HEK293 (cell line): ENCODE data around the gene SLC38A1.

Experiments
- CTCF ChIA-PET: fragments of 350-600 bp; formaldehyde crosslinking; extraction: SDS; loops from one replicate; lab custom pipeline; 2021; ENCODE audit warnings: antibody characterized with exemption; lab: Yijun Ruan, JAX
- POLR2A ChIA-PET: fragments of 300-600 bp; formaldehyde crosslinking; extraction: SDS; loops from one replicate; lab custom pipeline; 2020; ENCODE audit warnings: antibody characterized with exemption, inconsistent platforms; lab: Yijun Ruan, JAX
- H3K27ac ChIP-seq: fragments of 200-500 bp; sonication (Bioruptor generic); 2 replicates; pipeline ENCODE4 v1.5.1; 2014; ENCODE audit warnings: low read depth, low read length, control low read depth, inconsistent platforms; ENCODE audit errors: extremely low read depth
- H3K36me3 ChIP-seq, 2 experiments: fragments of 200-500 bp in 1 of 2; sonication (Bioruptor generic) in 1 of 2; 1 replicate in 1 of 2; 2 replicates in 1 of 2; pipeline ENCODE4 v1.5.1; 2014 to 2017; ENCODE audit warnings: inconsistent platforms in 2 of 2, low read length in 2 of 2; ENCODE audit not compliant: control insufficient read depth in 2 of 2, insufficient read depth in 1 of 2
- H3K4me1 ChIP-seq: fragments of 200-500 bp; sonication (Bioruptor generic); 2 replicates; pipeline ENCODE4 v1.5.1; 2014; ENCODE audit warnings: mild to moderate bottlenecking, low read length, inconsistent platforms; ENCODE audit not compliant: control insufficient read depth, insufficient read depth
- H3K4me3 ChIP-seq: 2 replicates; pipeline ENCODE4 v1.5.1; 2011; ENCODE audit warnings: low read depth, mild to moderate bottlenecking, control low read depth, low read length, moderate library complexity
- H3K9me3 ChIP-seq: fragments of 200-500 bp; sonication (Bioruptor generic); 2 replicates; pipeline ENCODE4 v1.5.1; 2014; ENCODE audit warnings: low read depth, low read length, inconsistent platforms; ENCODE audit not compliant: control insufficient read depth, insufficient read depth
- INSM2 ChIP-seq: fragments of 450-650 bp; formaldehyde crosslinking; IDR thresholded peaks from 2 replicates; pipeline ENCODE4 v1.5.1; 2016; ENCODE audit warnings: missing biosample characterization, missing genetic modification characterization
- OVOL3 ChIP-seq: fragments of 450-650 bp; formaldehyde crosslinking; IDR thresholded peaks from 2 replicates; pipeline ENCODE4 v1.5.1; 2016; ENCODE audit warnings: missing biosample characterization, missing genetic modification characterization
- PRDM1 ChIP-seq: fragments of 450-650 bp; formaldehyde crosslinking; IDR thresholded peaks from 2 replicates; pipeline ENCODE4; 2016; ENCODE audit warnings: missing biosample characterization, missing genetic modification characterization
- PRDM6 ChIP-seq: fragments of 450-650 bp; formaldehyde crosslinking; IDR thresholded peaks from 2 replicates; pipeline ENCODE4 v1.5.1; 2017; ENCODE audit warnings: missing biosample characterization, missing genetic modification characterization
- SP3 ChIP-seq: fragments of 450-650 bp; formaldehyde crosslinking; IDR thresholded peaks from 2 replicates; pipeline ENCODE4 v1.5.1; 2016; ENCODE audit warnings: missing biosample characterization, missing genetic modification characterization
- ZBTB17 ChIP-seq: fragments of 450-650 bp; formaldehyde crosslinking; IDR thresholded peaks from 2 replicates; pipeline ENCODE4 v1.5.1; 2016; ENCODE audit warnings: missing biosample characterization, missing genetic modification characterization
- ZFP41 ChIP-seq: fragments of 450-650 bp; formaldehyde crosslinking; IDR thresholded peaks from 2 replicates; pipeline ENCODE4 v1.5.1; 2016; ENCODE audit warnings: missing biosample characterization, missing genetic modification characterization, borderline replicate concordance
- ZNF18 ChIP-seq: fragments of 450-650 bp; formaldehyde crosslinking; IDR thresholded peaks from 2 replicates; pipeline ENCODE4 v1.5.1; 2016; ENCODE audit warnings: missing biosample characterization, missing genetic modification characterization
- ZNF23 ChIP-seq: fragments of 450-650 bp; formaldehyde crosslinking; IDR thresholded peaks from 2 replicates; pipeline ENCODE4 v1.5.1; 2016; ENCODE audit warnings: missing biosample characterization, missing genetic modification characterization, borderline replicate concordance
- ZNF366 ChIP-seq: fragments of 450-650 bp; formaldehyde crosslinking; conservative IDR thresholded peaks from 2 replicates; pipeline ENCODE4 v1.5.1; 2016; ENCODE audit warnings: missing biosample characterization, missing genetic modification characterization
- ZNF426 ChIP-seq: fragments of 450-650 bp; formaldehyde crosslinking; IDR thresholded peaks from 2 replicates; pipeline ENCODE4 v1.5.1; 2017; ENCODE audit warnings: missing biosample characterization, missing genetic modification characterization, mild to moderate bottlenecking, inconsistent platforms, moderate library complexity
- ZNF501 ChIP-seq: fragments of 450-650 bp; formaldehyde crosslinking; IDR thresholded peaks from 2 replicates; pipeline ENCODE4 v1.5.1; 2016; ENCODE audit warnings: missing biosample characterization, missing genetic modification characterization
- ZNF561 ChIP-seq: fragments of 450-650 bp; IDR thresholded peaks from 2 replicates; pipeline ENCODE4 v1.5.1; 2018; ENCODE audit warnings: missing biosample characterization, missing genetic modification characterization, borderline replicate concordance
- ZNF596 ChIP-seq: fragments of 450-650 bp; IDR thresholded peaks from 2 replicates; pipeline ENCODE4 v1.5.0; 2018; ENCODE audit warnings: missing biosample characterization, mild to moderate bottlenecking, missing genetic modification characterization, moderate library complexity
- ZNF645 ChIP-seq: fragments of 450-650 bp; formaldehyde crosslinking; IDR thresholded peaks from 2 replicates; pipeline ENCODE4; 2016; ENCODE audit warnings: missing biosample characterization, missing genetic modification characterization
- ZNF677 ChIP-seq: fragments of 450-650 bp; IDR thresholded peaks from 2 replicates; pipeline ENCODE4 v1.5.0; 2018; ENCODE audit warnings: missing biosample characterization, mild to moderate bottlenecking, missing genetic modification characterization, moderate library complexity
- ZNF777 ChIP-seq: fragments of 450-650 bp; formaldehyde crosslinking; IDR thresholded peaks from 2 replicates; pipeline ENCODE4 v1.5.1; 2017; ENCODE audit warnings: missing biosample characterization, missing genetic modification characterization, borderline replicate concordance
- ZSCAN16 ChIP-seq: fragments of 450-650 bp; formaldehyde crosslinking; IDR thresholded peaks from 2 replicates; pipeline ENCODE4 v1.5.1; 2016; ENCODE audit warnings: missing biosample characterization, missing genetic modification characterization
- ZSCAN18 ChIP-seq: fragments of 450-650 bp; formaldehyde crosslinking; IDR thresholded peaks from 2 replicates; pipeline ENCODE4 v1.5.1; 2016; ENCODE audit warnings: missing biosample characterization, missing genetic modification characterization

The SLC38A1 gene

GRCh38 chr12:46179693-46180452 is 89.0 kb downstream of the SLC38A1 start:
- H3K27ac ChIP-seq: no peak overlapping the region
- no peak for TF ChIP-seq ZNF777 (tag by site-specific recombination)
- no peak for TF ChIP-seq ZNF596 (tag by site-specific recombination)
- no peak for TF ChIP-seq ZNF426
- TF ChIP-seq ZNF561 (tag by site-specific recombination): no peak
- no peak for TF ChIP-seq ZNF366 (tag by site-specific recombination)
- TF ChIP-seq ZNF677 (tag by site-specific recombination): no peak
- no peak for TF ChIP-seq ZSCAN16 (tag by site-specific recombination)
- no peak for TF ChIP-seq ZNF18 (tag by site-specific recombination)
- TF ChIP-seq OVOL3 (tag by site-specific recombination): no peak
- TF ChIP-seq PRDM6 (tag by site-specific recombination): no peak
- H3K36me3 ChIP-seq: no peaks in the 10 kb centered on the region
- no peak overlapping the region for H3K4me3 ChIP-seq
- no peaks in the 10 kb centered on the region for H3K4me1 ChIP-seq
- ChIA-PET POLR2A (no interaction called here), CTCF (interaction anchor here (0.8 kb wide), 1 partner anchor 841 kb away, joined by 3 read pairs; no protein-coding TSS in a partner anchor)
- H3K9me3 ChIP-seq: no peaks in the 10 kb centered on the region

GRCh38 chr12:46177837-46178608 is 90.8 kb downstream of the SLC38A1 start:
- TF ChIP-seq PRDM1 (peak; percentile 76), ZNF645 (tag by site-specific recombination) (no peak)
- H3K36me3 ChIP-seq: no peaks in the 10 kb centered on the region
- no peaks in the 10 kb centered on the region for H3K4me1 ChIP-seq
- ChIA-PET POLR2A (no interaction called here), CTCF (interaction anchor here (0.5 kb wide), 1 partner anchor 498 kb away, joined by 3 read pairs; no protein-coding TSS in a partner anchor)
- no peak overlapping the region for H3K4me3 ChIP-seq
- H3K9me3 ChIP-seq: no peaks in the 10 kb centered on the region
- H3K27ac ChIP-seq: no peak overlapping the region

GRCh38 chr12:46177025-46177424 is 91.8 kb downstream of the SLC38A1 start:
- POLR2A ChIA-PET: no interaction called here
- H3K27ac ChIP-seq: no peak overlapping the region
- H3K4me1 ChIP-seq: no peaks in the 10 kb centered on the region
- CTCF ChIA-PET: interaction anchor here (0.7 kb wide), 1 partner anchor 380 kb away, joined by 3 read pairs; no protein-coding TSS in a partner anchor
- no peak overlapping the region for H3K4me3 ChIP-seq
- H3K9me3 ChIP-seq: no peaks in the 10 kb centered on the region
- TF ChIP-seq SP3: no peak
- no peak for TF ChIP-seq ZFP41 (tag by site-specific recombination)
- TF ChIP-seq ZNF501 (tag by site-specific recombination): no peak
- no peak for TF ChIP-seq ZNF777 (tag by site-specific recombination)
- TF ChIP-seq ZNF23: no peak
- TF ChIP-seq INSM2: no peak
- TF ChIP-seq ZNF561 (tag by site-specific recombination): no peak
- no peak for TF ChIP-seq ZSCAN16 (tag by site-specific recombination)
- no peak for TF ChIP-seq ZSCAN18
- no peak for TF ChIP-seq ZBTB17 (tag by site-specific recombination)
- TF ChIP-seq, all 188 proteins: peak for 0
- H3K36me3 ChIP-seq: no peaks in the 10 kb centered on the region
